GM12873 (cell line): Measurements from ENCODE around the gene EPHX1.

Experiments used
- TF ChIP-seq, protein P1 (sequence below): IDR thresholded peaks from 2 replicates; pipeline ENCODE4 v1.5.1; 2012; ENCODE audit warnings: low read depth, mild to moderate bottlenecking, moderate library complexity, low read length, control low read depth; ENCODE audit not compliant: insufficient read depth; ENCODE audit errors: missing control alignments

The EPHX1 gene

DNA sequence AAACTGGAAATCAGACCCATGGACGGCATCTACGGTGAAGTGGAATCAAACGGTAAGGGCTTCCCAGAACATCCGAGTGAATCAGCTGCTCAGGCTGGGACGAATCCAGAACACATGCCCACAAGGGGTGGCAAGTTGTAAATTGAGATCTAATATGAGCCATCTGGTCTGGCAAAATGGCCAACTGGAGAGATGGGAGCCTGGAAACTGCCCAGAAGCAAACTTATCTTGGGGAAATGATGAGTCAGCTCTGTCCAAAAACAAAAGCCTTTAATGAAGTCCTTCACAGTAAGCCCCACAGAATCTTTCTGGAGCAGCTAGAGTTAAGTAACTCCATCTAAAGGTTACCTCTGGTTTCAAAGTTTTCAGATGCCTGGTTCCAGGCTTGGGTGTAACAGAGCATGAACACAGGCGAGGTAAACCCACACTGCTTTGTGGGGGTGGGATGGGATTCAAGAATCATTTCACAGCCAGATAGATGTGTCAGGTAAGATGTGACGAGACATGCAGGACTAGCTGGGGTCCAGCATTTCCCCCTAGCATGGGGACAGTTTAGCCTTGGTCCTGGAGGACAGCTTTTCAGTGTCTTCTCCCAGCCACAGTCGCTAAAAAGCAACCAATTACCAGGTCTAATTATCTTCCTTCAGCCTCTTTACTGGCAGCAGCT, 42.8 kb upstream of the EPHX1 start:
- TF ChIP-seq, protein P1, sequence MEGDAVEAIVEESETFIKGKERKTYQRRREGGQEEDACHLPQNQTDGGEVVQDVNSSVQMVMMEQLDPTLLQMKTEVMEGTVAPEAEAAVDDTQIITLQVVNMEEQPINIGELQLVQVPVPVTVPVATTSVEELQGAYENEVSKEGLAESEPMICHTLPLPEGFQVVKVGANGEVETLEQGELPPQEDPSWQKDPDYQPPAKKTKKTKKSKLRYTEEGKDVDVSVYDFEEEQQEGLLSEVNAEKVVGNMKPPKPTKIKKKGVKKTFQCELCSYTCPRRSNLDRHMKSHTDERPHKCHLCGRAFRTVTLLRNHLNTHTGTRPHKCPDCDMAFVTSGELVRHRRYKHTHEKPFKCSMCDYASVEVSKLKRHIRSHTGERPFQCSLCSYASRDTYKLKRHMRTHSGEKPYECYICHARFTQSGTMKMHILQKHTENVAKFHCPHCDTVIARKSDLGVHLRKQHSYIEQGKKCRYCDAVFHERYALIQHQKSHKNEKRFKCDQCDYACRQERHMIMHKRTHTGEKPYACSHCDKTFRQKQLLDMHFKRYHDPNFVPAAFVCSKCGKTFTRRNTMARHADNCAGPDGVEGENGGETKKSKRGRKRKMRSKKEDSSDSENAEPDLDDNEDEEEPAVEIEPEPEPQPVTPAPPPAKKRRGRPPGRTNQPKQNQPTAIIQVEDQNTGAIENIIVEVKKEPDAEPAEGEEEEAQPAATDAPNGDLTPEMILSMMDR = no peak

- TF ChIP-seq, protein P1 = no peak
Observed at GRCh38 chr1:225767634-225768540, 42.0 kb upstream of the EPHX1 start.

DNA sequence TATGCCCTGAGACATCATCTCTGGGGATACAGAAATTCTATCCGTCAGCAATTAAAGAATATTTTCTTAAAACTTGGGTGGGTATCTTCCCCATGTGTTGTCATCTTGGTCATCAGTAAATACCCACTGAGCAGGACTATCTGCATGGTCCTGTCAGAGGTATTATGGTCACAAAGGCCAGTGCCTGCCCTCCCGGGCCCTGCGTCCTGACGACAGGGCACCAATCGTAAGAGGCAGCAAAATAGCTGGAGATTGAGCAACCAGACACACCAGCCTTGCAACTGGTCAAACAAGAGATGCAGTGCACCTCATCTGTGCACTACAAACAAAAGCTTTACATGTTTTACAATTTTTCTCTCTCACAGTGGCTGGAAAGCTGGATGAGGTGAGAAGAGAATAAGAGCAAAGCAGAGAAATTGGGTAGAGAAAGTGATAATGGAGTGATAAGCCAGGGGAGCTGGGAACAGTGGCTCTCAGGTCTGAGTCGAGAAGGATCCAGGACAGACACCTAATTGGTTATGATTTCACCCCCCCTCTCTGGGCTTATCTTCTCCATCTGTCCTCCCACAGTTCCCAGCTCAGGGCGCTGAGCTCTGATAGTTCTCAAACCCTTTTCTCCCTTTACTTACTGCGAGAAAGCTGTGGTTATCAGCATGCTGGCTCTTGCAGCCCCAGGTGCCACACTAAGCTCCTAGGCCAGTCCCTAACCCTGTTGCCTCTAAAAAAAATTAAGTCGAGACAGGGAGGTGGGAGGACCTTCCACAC, 41.1 kb upstream of the EPHX1 start:
- TF ChIP-seq, protein P1 = no peak

GRCh38 chr1:225769687-225770086, 40.2 kb upstream of the EPHX1 start:
- TF ChIP-seq, protein P1 = no peak

- TF ChIP-seq, protein P1 = no peak
Observed at GRCh38 chr1:225770561-225771248, 39.2 kb upstream of the EPHX1 start.

DNA sequence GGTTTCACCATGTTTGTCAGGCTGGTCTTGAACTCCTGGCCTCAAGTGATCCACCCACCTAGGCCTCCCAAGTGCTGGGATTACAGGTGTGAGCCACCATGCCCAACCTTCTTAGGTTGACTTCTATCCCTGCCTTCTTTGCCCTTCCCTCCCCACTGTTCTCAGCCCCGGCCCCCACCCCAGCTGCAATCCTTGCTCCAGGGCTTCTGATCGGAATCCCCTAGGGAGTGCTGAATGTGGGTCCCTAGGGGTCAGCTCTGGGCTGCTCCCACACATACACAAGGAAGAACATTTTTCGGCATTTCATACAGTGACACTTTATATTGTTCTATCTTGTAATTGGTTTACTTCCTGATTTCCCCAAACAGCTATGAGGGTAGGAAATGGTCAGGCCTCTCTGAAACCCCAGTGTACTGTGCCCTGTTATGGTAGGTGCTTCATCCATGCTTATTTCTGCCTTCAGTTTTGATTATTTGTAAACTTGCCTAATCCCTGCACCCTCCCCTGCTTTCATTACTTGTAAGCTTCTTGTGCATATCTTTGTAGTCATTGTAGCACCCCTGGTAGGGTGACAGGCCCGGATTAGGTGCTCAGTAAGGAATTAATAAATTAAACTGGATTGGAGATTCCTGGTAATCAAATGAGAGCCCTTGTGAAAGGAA, 38.1 kb upstream of the EPHX1 start:
- TF ChIP-seq, protein P1 = no peak
